SJSA1 (cell line): ENCODE measurements around the gene ADK. TPM values are rescaled to one million over a fixed set of nuclear protein-coding genes. Genes with fewer than 3 reads are reported as not detected.
A peak's percentile ranks its signal among the peaks of the same experiment; 100 is the strongest.

Experiments used
- DNase-seq, 2 experiments: peaks; one replicate each; pipeline ENCODE4 v3.0.0-alpha.2; 2015 to 2020; ENCODE audit warnings: low spot score in 2 of 2, low read depth in 1 of 2
- H3K27ac ChIP-seq: fragments of 250-450 bp; sonication (Bioruptor Pico); 2 replicates; pipeline ENCODE4 v1.5.1; 2020; ENCODE audit warnings: mild to moderate bottlenecking, moderate library complexity
- H3K27me3 ChIP-seq: fragments of 250-450 bp; sonication (Bioruptor Pico); replicated peaks from 2 replicates; pipeline ENCODE4 v1.5.1; 2020; ENCODE audit warnings: mild to moderate bottlenecking, moderate library complexity
- H3K36me3 ChIP-seq: fragments of 250-450 bp; sonication (Bioruptor Pico); 2 replicates; pipeline ENCODE4 v1.5.1; 2020; ENCODE audit warnings: mild to moderate bottlenecking
- H3K4me1 ChIP-seq: fragments of 250-450 bp; sonication (Bioruptor Pico); replicated peaks from 2 replicates; pipeline ENCODE4 v1.6.1; 2021; ENCODE audit warnings: mild to moderate bottlenecking
- H3K4me3 ChIP-seq: fragments of 250-450 bp; sonication (Bioruptor Pico); 2 replicates; pipeline ENCODE4 v1.5.1; 2020; ENCODE audit warnings: mild to moderate bottlenecking
- H3K9me3 ChIP-seq: fragments of 250-450 bp; sonication (Bioruptor Pico); replicated peaks from 2 replicates; pipeline ENCODE4 v1.5.1; 2020; ENCODE audit warnings: mild to moderate bottlenecking
- total RNA-seq: library from RNA; depleted of rRNA; stranded (reverse); fragments of >200 nt; shearing (Covaris generic); gene quantifications from 2 replicates; pipeline ENCODE4 v1.2.3, GENCODE V29; 2014

ADK gene
- total RNA-seq, 1 experiment from 2014 or later: 63.0 TPM

GRCh38 chr10:74244807-74245206 is 93.8 kb downstream of the ADK start:
- Histone ChIP-seq H3K36me3 (peaks cover 10% of the 10 kb centered on the region; the same call in 1 of the 2 replicates), H3K27ac (no peak overlapping the region), H3K27me3 (no peaks in the 10 kb centered on the region), H3K9me3 (no peaks in the 10 kb centered on the region), H3K4me3 (no peak overlapping the region), H3K4me1 (no peaks in the 10 kb centered on the region)
- DNase-seq: no peak

DNA sequence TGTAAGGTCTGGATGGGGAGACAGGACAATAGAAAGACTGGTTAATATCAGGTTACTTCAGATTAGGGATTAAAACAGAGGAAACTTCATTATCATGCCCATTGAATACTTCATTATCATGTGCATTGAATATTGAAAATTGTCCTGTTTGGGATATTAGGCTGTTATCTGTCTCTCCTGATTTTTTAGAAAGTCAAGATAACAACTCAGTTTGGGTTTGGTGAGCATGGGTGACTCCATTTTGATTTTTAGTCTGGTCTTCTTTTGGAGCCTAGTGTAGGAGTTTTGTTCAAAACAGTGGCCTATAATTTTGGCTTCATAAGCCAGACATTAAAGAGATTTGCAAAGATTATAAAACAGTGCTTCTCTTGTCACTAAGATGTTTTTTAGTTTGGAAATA is 95.5 kb downstream of the ADK start:
- H3K9me3 ChIP-seq: no peaks in the 10 kb centered on the region
- H3K36me3 ChIP-seq: peaks cover 10% of the 10 kb centered on the region; the same call in 1 of the 2 replicates
- H3K4me3 ChIP-seq: no peak overlapping the region
- no peak for DNase-seq
- H3K27ac ChIP-seq: no peak overlapping the region
- no peaks in the 10 kb centered on the region for H3K27me3 ChIP-seq
- H3K4me1 ChIP-seq: no peaks in the 10 kb centered on the region

GRCh38 chr10:74249865-74250264 is 98.8 kb downstream of the ADK start:
- no peaks in the 10 kb centered on the region for H3K27me3 ChIP-seq
- no peaks in the 10 kb centered on the region for H3K36me3 ChIP-seq
- no peak for DNase-seq
- no peaks in the 10 kb centered on the region for H3K4me1 ChIP-seq
- H3K4me3 ChIP-seq: no peak overlapping the region
- H3K27ac ChIP-seq: no peak overlapping the region
- no peaks in the 10 kb centered on the region for H3K9me3 ChIP-seq

GRCh38 chr10:74255214-74255613 is 104.2 kb downstream of the ADK start:
- no peak overlapping the region for H3K4me3 ChIP-seq
- no peak for DNase-seq
- H3K4me1 ChIP-seq: no peaks in the 10 kb centered on the region
- no peak overlapping the region for H3K27ac ChIP-seq
- H3K9me3 ChIP-seq: no peaks in the 10 kb centered on the region
- H3K36me3 ChIP-seq: no peaks in the 10 kb centered on the region
- H3K27me3 ChIP-seq: no peaks in the 10 kb centered on the region

- DNase-seq: no peak
- Histone ChIP-seq H3K4me3 (no peak overlapping the region), H3K4me1 (no peaks in the 10 kb centered on the region), H3K27me3 (no peaks in the 10 kb centered on the region), H3K27ac (no peak overlapping the region), H3K9me3 (no peaks in the 10 kb centered on the region), H3K36me3 (no peaks in the 10 kb centered on the region)
These were observed 104.9 kb downstream of the ADK start for GRCh38 chr10:74255888-74256357.

DNA sequence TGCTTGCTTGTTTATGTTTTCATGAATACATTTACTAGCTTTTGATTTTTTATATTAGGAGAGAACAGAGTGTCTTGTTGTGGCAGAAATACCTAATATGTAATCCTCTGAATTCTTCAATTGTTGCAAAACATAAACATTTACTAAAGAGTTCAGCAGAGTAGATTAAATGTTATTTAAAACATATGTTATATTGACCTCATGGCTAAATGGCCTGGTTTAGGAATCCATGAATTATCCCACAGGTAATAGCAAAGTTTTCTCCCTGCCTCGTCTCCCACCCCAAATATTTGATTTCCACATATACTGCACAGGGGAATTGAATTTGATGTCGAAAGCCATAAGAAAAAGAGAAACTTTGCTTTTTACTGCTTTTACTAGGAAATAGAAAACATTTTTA is 111.8 kb downstream of the ADK start:
- no peaks in the 10 kb centered on the region for H3K4me1 ChIP-seq
- no peak for DNase-seq
- H3K9me3 ChIP-seq: no peaks in the 10 kb centered on the region
- no peak overlapping the region for H3K4me3 ChIP-seq
- H3K27ac ChIP-seq: no peak overlapping the region
- H3K27me3 ChIP-seq: no peaks in the 10 kb centered on the region
- H3K36me3 ChIP-seq: no peaks in the 10 kb centered on the region

GRCh38 chr10:74263996-74264395 is 113.0 kb downstream of the ADK start:
- Histone ChIP-seq H3K27ac (no peak overlapping the region), H3K9me3 (no peaks in the 10 kb centered on the region), H3K36me3 (no peaks in the 10 kb centered on the region), H3K27me3 (no peaks in the 10 kb centered on the region), H3K4me3 (no peak overlapping the region), H3K4me1 (no peaks in the 10 kb centered on the region)
- no peak for DNase-seq

DNA sequence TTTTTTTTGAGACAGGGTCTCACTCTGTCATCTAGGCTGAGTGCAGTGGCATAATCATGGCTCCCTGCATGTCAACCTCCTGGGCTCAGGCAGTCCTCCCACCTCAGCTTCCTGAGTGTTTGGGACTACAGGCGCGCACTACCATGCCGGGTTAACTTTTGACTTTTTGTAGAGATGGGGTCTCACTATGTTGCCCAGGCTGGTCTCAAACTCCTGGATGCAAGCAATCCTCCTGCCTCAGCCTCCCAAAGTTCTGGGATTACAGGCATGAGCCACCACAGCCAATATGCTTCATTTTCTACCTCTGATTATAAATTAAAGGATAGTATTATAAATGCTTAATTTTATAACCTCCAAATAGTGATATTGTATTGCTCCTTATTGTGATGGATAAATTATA is 121.3 kb downstream of the ADK start:
- H3K9me3 ChIP-seq: no peaks in the 10 kb centered on the region
- H3K27ac ChIP-seq: no peak overlapping the region
- no peak for DNase-seq
- no peaks in the 10 kb centered on the region for H3K27me3 ChIP-seq
- H3K36me3 ChIP-seq: no peaks in the 10 kb centered on the region
- H3K4me3 ChIP-seq: no peak overlapping the region
- no peaks in the 10 kb centered on the region for H3K4me1 ChIP-seq

DNA sequence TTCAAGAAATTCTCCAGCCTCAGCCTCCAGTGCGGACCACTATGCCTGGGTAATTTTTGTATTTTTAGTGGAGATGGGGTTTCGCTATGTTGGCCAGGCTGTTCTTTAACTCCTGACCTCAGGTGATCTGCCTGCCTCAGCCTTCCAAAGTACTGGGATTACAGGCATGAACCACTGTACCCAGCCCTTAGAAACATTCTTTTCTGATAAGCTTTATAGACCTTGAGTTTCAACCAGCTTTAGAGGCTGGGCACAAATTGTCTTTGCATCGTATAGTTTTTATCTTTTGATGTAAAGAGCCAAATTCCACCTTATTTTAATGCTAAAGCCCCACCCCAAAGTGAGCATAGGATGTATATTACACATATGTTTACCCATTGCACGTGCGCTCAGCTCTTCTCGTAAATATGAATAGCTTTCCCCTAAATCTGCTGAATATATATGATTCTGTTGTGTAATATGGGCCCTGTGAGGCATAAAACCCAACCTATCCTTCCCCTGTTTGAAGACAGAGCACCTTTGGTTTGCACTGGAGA is 124.8 kb downstream of the ADK start:
- H3K4me1 ChIP-seq: no peaks in the 10 kb centered on the region
- DNase-seq: no peak
- H3K4me3 ChIP-seq: no peak overlapping the region
- H3K27me3 ChIP-seq: no peaks in the 10 kb centered on the region
- no peaks in the 10 kb centered on the region for H3K36me3 ChIP-seq
- no peaks in the 10 kb centered on the region for H3K9me3 ChIP-seq
- no peak overlapping the region for H3K27ac ChIP-seq

GRCh38 chr10:74276416-74276815 is 125.4 kb downstream of the ADK start:
- no peak for DNase-seq
- Histone ChIP-seq H3K9me3 (no peaks in the 10 kb centered on the region), H3K4me3 (no peak overlapping the region), H3K27ac (no peak overlapping the region), H3K27me3 (no peaks in the 10 kb centered on the region), H3K36me3 (no peaks in the 10 kb centered on the region), H3K4me1 (no peaks in the 10 kb centered on the region)

- no peak for DNase-seq
- Histone ChIP-seq H3K4me3 (no peak overlapping the region), H3K4me1 (no peaks in the 10 kb centered on the region), H3K27ac (no peak overlapping the region), H3K27me3 (no peaks in the 10 kb centered on the region), H3K9me3 (no peaks in the 10 kb centered on the region), H3K36me3 (no peaks in the 10 kb centered on the region)
These were observed 131.3 kb downstream of the ADK start for GRCh38 chr10:74282151-74282847.

DNA sequence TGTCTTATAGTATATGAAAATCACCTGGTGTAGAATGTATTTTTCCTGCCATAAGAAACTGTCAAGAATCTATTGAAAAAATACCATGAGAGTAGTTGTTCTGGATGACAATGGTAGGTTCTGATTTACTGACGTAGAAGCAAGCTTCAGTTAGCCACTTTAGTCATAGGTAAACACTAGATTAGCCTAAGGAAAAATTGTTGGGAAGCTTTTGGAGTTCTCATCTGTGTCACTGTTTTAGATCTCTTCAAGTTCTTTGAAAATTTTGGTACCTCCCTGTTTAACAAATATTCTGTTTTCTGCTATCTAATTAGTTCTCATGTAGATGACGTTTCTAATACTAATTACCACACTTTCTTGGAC is 131.8 kb downstream of the ADK start:
- Histone ChIP-seq H3K4me1 (no peaks in the 10 kb centered on the region), H3K4me3 (no peak overlapping the region), H3K27me3 (no peaks in the 10 kb centered on the region), H3K9me3 (no peaks in the 10 kb centered on the region), H3K36me3 (no peaks in the 10 kb centered on the region), H3K27ac (no peak overlapping the region)
- no peak for DNase-seq

- Histone ChIP-seq H3K4me1 (peaks cover 45% of the 10 kb centered on the region), H3K4me3 (no peak overlapping the region), H3K36me3 (no peaks in the 10 kb centered on the region), H3K27me3 (no peaks in the 10 kb centered on the region), H3K9me3 (no peaks in the 10 kb centered on the region), H3K27ac (no peak overlapping the region)
- no peak for DNase-seq
These were observed 138.2 kb downstream of the ADK start for GRCh38 chr10:74289188-74289587.

DNA sequence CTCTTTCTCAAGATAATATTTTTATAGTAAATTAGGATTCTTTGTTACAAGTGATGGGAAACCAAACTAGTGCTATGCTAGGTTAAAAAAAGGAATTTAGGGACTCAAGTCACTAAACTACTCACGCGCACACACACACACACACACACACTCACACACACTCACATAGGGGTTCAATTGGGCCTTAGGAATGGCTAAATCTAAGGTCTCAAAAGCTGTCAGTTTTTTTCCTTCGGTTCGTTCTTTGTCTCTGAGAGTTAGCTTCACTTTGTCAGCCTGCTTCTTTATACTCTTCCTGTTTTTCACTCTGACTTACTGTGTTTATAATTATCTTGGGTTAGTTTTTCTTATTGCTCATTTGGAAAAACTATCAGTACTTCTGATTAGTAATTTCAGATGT is 138.9 kb downstream of the ADK start:
- Histone ChIP-seq H3K4me3 (no peak overlapping the region), H3K4me1 (peaks cover 49% of the 10 kb centered on the region), H3K27me3 (no peaks in the 10 kb centered on the region), H3K36me3 (no peaks in the 10 kb centered on the region), H3K27ac (peak overlapping the region; percentile 66), H3K9me3 (no peaks in the 10 kb centered on the region)
- DNase-seq: peak in 1 of 2 experiments; percentile 25

DNA sequence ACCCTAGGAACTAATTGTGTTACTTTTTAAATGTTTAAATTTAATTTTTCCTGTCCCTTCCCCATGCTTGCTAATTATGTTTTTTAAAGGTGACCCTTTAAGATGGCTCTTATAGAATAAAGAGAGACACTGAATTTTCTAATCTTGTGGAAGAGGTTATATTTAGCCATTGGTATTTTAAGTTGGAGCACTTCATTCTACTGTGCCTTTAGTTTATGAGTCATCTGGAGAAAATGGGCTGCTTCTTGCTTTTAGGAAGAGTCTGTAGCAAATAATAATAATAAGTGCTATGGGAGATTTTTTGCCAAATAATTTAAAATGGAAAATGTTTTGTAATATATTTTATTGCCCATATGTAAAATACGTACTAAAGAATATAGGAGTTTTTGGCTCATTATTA is 139.7 kb downstream of the ADK start:
- H3K27ac ChIP-seq: peak overlapping the region; percentile 66
- peak in 1 of 2 experiments; percentile 49 for DNase-seq
- no peaks in the 10 kb centered on the region for H3K27me3 ChIP-seq
- peaks cover 49% of the 10 kb centered on the region for H3K4me1 ChIP-seq
- no peaks in the 10 kb centered on the region for H3K36me3 ChIP-seq
- no peaks in the 10 kb centered on the region for H3K9me3 ChIP-seq
- no peak overlapping the region for H3K4me3 ChIP-seq
